ENCODE data around the gene KCTD13. TPM values are rescaled to one million over a fixed set of nuclear protein-coding genes. Genes with fewer than 3 reads are reported as not detected.
"Not testable (repeated sequence)": the region's sequence is repeated elsewhere in the genome, so short reads cannot be mapped to it uniquely, and the experiment has no call there.

KCTD13 gene
- total RNA-seq, 1 donor: 21.5 TPM

- no peak overlapping the region for H3K4me3 ChIP-seq (ENCODE audit: low read length)
- H3K9me3 ChIP-seq (ENCODE audit: low read depth, low read length): no peaks in the 10 kb centered on the region
- H3K27me3 ChIP-seq (ENCODE audit: insufficient read depth, low read length): no peaks in the 10 kb centered on the region
- peaks cover 14% of the 10 kb centered on the region for H3K4me1 ChIP-seq (ENCODE audit: insufficient read depth, low read length)
Observed at GRCh38 chr16:29921034-29921385, 5.0 kb downstream of the KCTD13 start.

GRCh38 chr16:29920288-29921033, 5.6 kb downstream of the KCTD13 start:
- H3K9me3 ChIP-seq (ENCODE audit: low read depth, low read length): no peaks in the 10 kb centered on the region
- peaks cover 14% of the 10 kb centered on the region for H3K4me1 ChIP-seq (ENCODE audit: insufficient read depth, low read length)
- no peak overlapping the region for H3K4me3 ChIP-seq (ENCODE audit: low read length)
- no peaks in the 10 kb centered on the region for H3K27me3 ChIP-seq (ENCODE audit: insufficient read depth, low read length)

GRCh38 chr16:29916979-29917378, 9.0 kb downstream of the KCTD13 start:
- Histone ChIP-seq H3K9me3 (ENCODE audit: low read depth, low read length) (no peaks in the 10 kb centered on the region), H3K4me1 (ENCODE audit: insufficient read depth, low read length) (no peaks in the 10 kb centered on the region)

GRCh38 chr16:29915590-29916247, 10.3 kb downstream of the KCTD13 start:
- no peaks in the 10 kb centered on the region for H3K9me3 ChIP-seq (ENCODE audit: low read depth, low read length)
- H3K4me1 ChIP-seq (ENCODE audit: insufficient read depth, low read length): no peaks in the 10 kb centered on the region
- H3K4me3 ChIP-seq (ENCODE audit: low read length): no peak overlapping the region
- no peaks in the 10 kb centered on the region for H3K27me3 ChIP-seq (ENCODE audit: insufficient read depth, low read length)

More at GRCh38 chr16:29916979-29917378, 9.0 kb downstream of the KCTD13 start:
- no peaks in the 10 kb centered on the region for H3K27me3 ChIP-seq (ENCODE audit: insufficient read depth, low read length)
- no peak overlapping the region for H3K4me3 ChIP-seq (ENCODE audit: low read length)

- Histone ChIP-seq H3K27me3 (ENCODE audit: insufficient read depth, low read length) (no peaks in the 10 kb centered on the region), H3K4me3 (ENCODE audit: low read length) (no peak overlapping the region), H3K4me1 (ENCODE audit: insufficient read depth, low read length) (peaks cover 6% of the 10 kb centered on the region), H3K9me3 (ENCODE audit: low read depth, low read length) (no peaks in the 10 kb centered on the region)
Observed at GRCh38 chr16:29913514-29913913, 12.5 kb downstream of the KCTD13 start.

GRCh38 chr16:29912087-29912486, 13.9 kb downstream of the KCTD13 start:
- no peaks in the 10 kb centered on the region for H3K27me3 ChIP-seq (ENCODE audit: insufficient read depth, low read length)
- H3K4me1 ChIP-seq (ENCODE audit: insufficient read depth, low read length): peaks cover 6% of the 10 kb centered on the region
- no peaks in the 10 kb centered on the region for H3K9me3 ChIP-seq (ENCODE audit: low read depth, low read length)
- H3K4me3 ChIP-seq (ENCODE audit: low read length): no peak overlapping the region

- no peaks in the 10 kb centered on the region for H3K27me3 ChIP-seq (ENCODE audit: insufficient read depth, low read length)
- H3K4me3 ChIP-seq (ENCODE audit: low read length): no peak overlapping the region
- H3K4me1 ChIP-seq (ENCODE audit: insufficient read depth, low read length): peaks cover 6% of the 10 kb centered on the region
- H3K9me3 ChIP-seq (ENCODE audit: low read depth, low read length): no peaks in the 10 kb centered on the region
Observed at GRCh38 chr16:29911676-29912010, 14.4 kb downstream of the KCTD13 start.

GRCh38 chr16:29910819-29911675, 15.0 kb downstream of the KCTD13 start:
- H3K4me3 ChIP-seq (ENCODE audit: low read length): no peak overlapping the region
- H3K9me3 ChIP-seq (ENCODE audit: low read depth, low read length): no peaks in the 10 kb centered on the region
- H3K27me3 ChIP-seq (ENCODE audit: insufficient read depth, low read length): no peaks in the 10 kb centered on the region
- H3K4me1 ChIP-seq (ENCODE audit: insufficient read depth, low read length): peaks cover 6% of the 10 kb centered on the region

GRCh38 chr16:29909851-29910250, 16.2 kb downstream of the KCTD13 start:
- not testable (repeated sequence) for H3K9me3 ChIP-seq (ENCODE audit: low read depth, low read length); H3K4me3 ChIP-seq (ENCODE audit: low read length); H3K4me1 ChIP-seq (ENCODE audit: insufficient read depth, low read length); H3K27me3 ChIP-seq (ENCODE audit: insufficient read depth, low read length)

GRCh38 chr16:29909391-29909790, 16.6 kb downstream of the KCTD13 start:
- H3K27me3 ChIP-seq (ENCODE audit: insufficient read depth, low read length): no peaks in the 10 kb centered on the region
- no peaks in the 10 kb centered on the region for H3K9me3 ChIP-seq (ENCODE audit: low read depth, low read length)
- H3K4me1 ChIP-seq (ENCODE audit: insufficient read depth, low read length): peaks cover 6% of the 10 kb centered on the region
- H3K4me3 ChIP-seq (ENCODE audit: low read length): no peak overlapping the region

GRCh38 chr16:29908719-29909220, 17.3 kb downstream of the KCTD13 start:
- no peaks in the 10 kb centered on the region for H3K27me3 ChIP-seq (ENCODE audit: insufficient read depth, low read length)
- H3K4me1 ChIP-seq (ENCODE audit: insufficient read depth, low read length): peaks cover 6% of the 10 kb centered on the region
- no peak overlapping the region for H3K4me3 ChIP-seq (ENCODE audit: low read length)
- H3K9me3 ChIP-seq (ENCODE audit: low read depth, low read length): no peaks in the 10 kb centered on the region

GRCh38 chr16:29907973-29908372, 18.1 kb downstream of the KCTD13 start:
- H3K9me3 ChIP-seq (ENCODE audit: low read depth, low read length): no peaks in the 10 kb centered on the region
- peaks cover 6% of the 10 kb centered on the region for H3K4me1 ChIP-seq (ENCODE audit: insufficient read depth, low read length)
- no peaks in the 10 kb centered on the region for H3K27me3 ChIP-seq (ENCODE audit: insufficient read depth, low read length)
- no peak overlapping the region for H3K4me3 ChIP-seq (ENCODE audit: low read length)

- Histone ChIP-seq H3K4me1 (ENCODE audit: insufficient read depth, low read length) (peaks cover 6% of the 10 kb centered on the region), H3K27me3 (ENCODE audit: insufficient read depth, low read length) (no peaks in the 10 kb centered on the region), H3K9me3 (ENCODE audit: low read depth, low read length) (no peaks in the 10 kb centered on the region)
Observed at GRCh38 chr16:29906520-29907244, 19.3 kb downstream of the KCTD13 start.

GRCh38 chr16:29905668-29906067, 20.4 kb downstream of the KCTD13 start:
- Histone ChIP-seq H3K9me3 (ENCODE audit: low read depth, low read length) (no peaks in the 10 kb centered on the region), H3K4me3 (ENCODE audit: low read length) (no peak overlapping the region), H3K4me1 (ENCODE audit: insufficient read depth, low read length) (peaks cover 7% of the 10 kb centered on the region), H3K27me3 (ENCODE audit: insufficient read depth, low read length) (no peaks in the 10 kb centered on the region)

More at GRCh38 chr16:29906520-29907244, 19.3 kb downstream of the KCTD13 start:
- H3K4me3 ChIP-seq (ENCODE audit: low read length): no peak overlapping the region

Data from mononuclear cell (primary cell).